HG03571 (cell line): ENCODE results near the gene KRT78.
"Not testable (repeated sequence)": the region's sequence is repeated elsewhere in the genome, so short reads cannot be mapped to it uniquely, and the experiment has no call there.

Source experiments
- ATAC-seq: cut with Tn5 transposase; IDR thresholded peaks from one replicate; pipeline ENCODE4 v1.9.1; 2021; ENCODE audit not compliant: unreplicated experiment

KRT78 gene

GRCh38 chr12:52872644-52873389 is 24.0 kb upstream of the KRT78 start:
- ATAC-seq: no peak

- no peak for ATAC-seq
Measured at GRCh38 chr12:52871291-52872039, 22.7 kb upstream of the KRT78 start.

- no peak for ATAC-seq
Measured at GRCh38 chr12:52870361-52871290, 21.8 kb upstream of the KRT78 start.

- ATAC-seq: no peak
Measured at GRCh38 chr12:52867642-52868041, 18.8 kb upstream of the KRT78 start.

GRCh38 chr12:52867152-52867551 is 18.4 kb upstream of the KRT78 start:
- ATAC-seq: no peak

GRCh38 chr12:52865090-52865944 is 16.5 kb upstream of the KRT78 start:
- ATAC-seq: no peak

- no peak for ATAC-seq
Measured at GRCh38 chr12:52862023-52862422, 13.2 kb upstream of the KRT78 start.

GRCh38 chr12:52861511-52861910 is 12.7 kb upstream of the KRT78 start:
- ATAC-seq: no peak

- ATAC-seq: no peak
Measured at GRCh38 chr12:52860102-52860823, 11.5 kb upstream of the KRT78 start.

- ATAC-seq: no peak
Measured at GRCh38 chr12:52857500-52857899, 8.7 kb upstream of the KRT78 start.

GRCh38 chr12:52856787-52857186 is 8.0 kb upstream of the KRT78 start:
- no peak for ATAC-seq

- not testable (repeated sequence) for ATAC-seq
Measured at GRCh38 chr12:52856077-52856476, 7.3 kb upstream of the KRT78 start.

GRCh38 chr12:52851787-52852186 is 3.0 kb upstream of the KRT78 start:
- no peak for ATAC-seq

GRCh38 chr12:52850681-52851080 is 1.9 kb upstream of the KRT78 start:
- no peak for ATAC-seq

- ATAC-seq: no peak
Measured at GRCh38 chr12:52849511-52849910, 717 bp upstream of the KRT78 start.

GRCh38 chr12:52847335-52848102 is 1.3 kb downstream of the KRT78 start:
- ATAC-seq: no peak

- ATAC-seq: no peak
Measured at GRCh38 chr12:52846356-52846970, 2.3 kb downstream of the KRT78 start.

GRCh38 chr12:52845946-52846345 is 2.8 kb downstream of the KRT78 start:
- no peak for ATAC-seq

GRCh38 chr12:52844386-52844785 is 4.4 kb downstream of the KRT78 start:
- ATAC-seq: no peak
